Neural cell (in vitro differentiated cells): ENCODE data around the gene LENG9. TPM values are rescaled to one million over a fixed set of nuclear protein-coding genes. Genes with fewer than 3 reads are reported as not detected.

Experiments used
- H2AFZ ChIP-seq: fragments of 200-600, 300-800 bp; sonication (generic), shearing (Covaris generic); 2 replicates; pipeline ENCODE4 v1.6.0; 2014; ENCODE audit warnings: low read depth, mild to moderate bottlenecking, antibody characterized with exemption, low read length, moderate library complexity
- H3F3A ChIP-seq: fragments of 200-600 bp; shearing (Covaris generic); 2 replicates; pipeline ENCODE4 v1.6.1; 2016; ENCODE audit warnings: mild to moderate bottlenecking, moderate library complexity, mixed read lengths, antibody characterized with exemption, low read length; ENCODE audit not compliant: insufficient read depth, poor library complexity, severe bottlenecking
- H3K27ac ChIP-seq: fragments of 200-600, 300-800 bp; sonication (generic), shearing (Covaris generic); 2 replicates; pipeline ENCODE4 v1.5.1; 2014; ENCODE audit warnings: mild to moderate bottlenecking, low read length, moderate library complexity
- H3K27me3 ChIP-seq: fragments of 300-800, 200-600 bp; sonication (generic), shearing (Covaris generic); 2 replicates; pipeline ENCODE4 v1.6.0; 2014; ENCODE audit warnings: mild to moderate bottlenecking, low read depth, low read length, moderate library complexity; ENCODE audit not compliant: insufficient read depth
- H3K36me3 ChIP-seq: fragments of 300-800, 200-600 bp; sonication (generic), shearing (Covaris generic); 2 replicates; pipeline ENCODE4 v1.5.1; 2014; ENCODE audit warnings: mild to moderate bottlenecking, antibody characterized with exemption, low read length, moderate library complexity; ENCODE audit not compliant: insufficient read depth
- H3K4me2 ChIP-seq: fragments of 300-800, 200-600 bp; sonication (generic), shearing (Covaris generic); 2 replicates; pipeline ENCODE4 v1.6.0; 2014; ENCODE audit warnings: mild to moderate bottlenecking, low read length
- H3K4me3 ChIP-seq: fragments of 300-800, 200-600 bp; sonication (generic), shearing (Covaris generic); 2 replicates; pipeline ENCODE4 v1.5.1; 2014; ENCODE audit warnings: mild to moderate bottlenecking, low read length, moderate library complexity
- H3K79me2 ChIP-seq: fragments of 200-600 bp; shearing (Covaris generic); replicated peaks from 2 replicates; pipeline ENCODE4 v1.6.0; 2014; ENCODE audit warnings: mild to moderate bottlenecking, low read length, moderate library complexity; ENCODE audit not compliant: insufficient read depth
- H3K9ac ChIP-seq: fragments of 300-800, 200-600 bp; sonication (generic), shearing (Covaris generic); 2 replicates; pipeline ENCODE4 v1.6.1; 2016; ENCODE audit warnings: mild to moderate bottlenecking, low read length, mixed read lengths
- H3K9me2 ChIP-seq: fragments of 200-600 bp; shearing (Covaris generic); 2 replicates; pipeline ENCODE4 v1.6.1; 2016; ENCODE audit warnings: mild to moderate bottlenecking, low read length, mixed read lengths; ENCODE audit not compliant: insufficient read depth
- H3K9me3 ChIP-seq: fragments of 200-600, 300-800 bp; sonication (generic), shearing (Covaris generic); 2 replicates; pipeline ENCODE4 v1.6.1; 2016; ENCODE audit warnings: mild to moderate bottlenecking, mixed run types, low read length, moderate library complexity, mixed read lengths
- H4K20me1 ChIP-seq: fragments of 200-600 bp; shearing (Covaris generic); 2 replicates; pipeline ENCODE4 v1.6.1; 2016; ENCODE audit warnings: mild to moderate bottlenecking, mixed run types; ENCODE audit not compliant: insufficient read depth
- EP300 ChIP-seq: fragments of 450-650 bp; conservative IDR thresholded peaks from 2 replicates; pipeline ENCODE4 v1.6.1; 2014; ENCODE audit warnings: antibody characterized with exemption, mild to moderate bottlenecking, moderate library complexity; ENCODE audit not compliant: poor library complexity, severe bottlenecking
- EZH2 ChIP-seq: fragments of 200-600, 300-800 bp; shearing (Covaris generic), sonication (generic); IDR thresholded peaks from 2 replicates; pipeline ENCODE4 v1.6.1; 2014; ENCODE audit warnings: antibody characterized with exemption, low read length, borderline replicate concordance, mild to moderate bottlenecking; ENCODE audit not compliant: insufficient read depth, poor library complexity, severe bottlenecking
- MXI1 ChIP-seq: fragments of 450-650 bp; conservative IDR thresholded peaks from 2 replicates; pipeline ENCODE4 v1.6.1; 2014; ENCODE audit warnings: antibody characterized with exemption, mild to moderate bottlenecking; ENCODE audit not compliant: poor library complexity, severe bottlenecking
- POLR2AphosphoS5 ChIP-seq: IDR thresholded peaks from 2 replicates; pipeline ENCODE4 v1.6.1; 2012
- RAD21 ChIP-seq: fragments of 450-650 bp; conservative IDR thresholded peaks from 2 replicates; pipeline ENCODE4 v1.6.1; 2014; ENCODE audit warnings: antibody characterized with exemption, mild to moderate bottlenecking, moderate library complexity
- SMC3 ChIP-seq: fragments of 450-650 bp; conservative IDR thresholded peaks from 2 replicates; pipeline ENCODE4 v1.6.1; 2014; ENCODE audit warnings: antibody characterized with exemption, mild to moderate bottlenecking, moderate library complexity; ENCODE audit not compliant: poor library complexity
- TAF1 ChIP-seq: IDR thresholded peaks from 2 replicates; pipeline ENCODE4 v1.6.1; 2012; ENCODE audit warnings: low read depth
- polyA plus RNA-seq: library from polyadenylated mRNA; depleted of rRNA; stranded (reverse); fragments of >200 nt; gene quantifications from 2 replicates; pipeline ENCODE4 v1.2.3, GENCODE V29; 2014
- TF ChIP-seq, protein P1 (sequence below): IDR thresholded peaks from 2 replicates; pipeline ENCODE4 v1.6.1; 2012; ENCODE audit warnings: borderline replicate concordance
- TF ChIP-seq, protein P2 (sequence below): fragments of 450-650 bp; IDR thresholded peaks from 2 replicates; pipeline ENCODE4 v1.5.1; 2014; ENCODE audit warnings: antibody characterized with exemption, mild to moderate bottlenecking, moderate library complexity; ENCODE audit not compliant: poor library complexity, severe bottlenecking

LENG9 gene
- polyA plus RNA-seq, 1 donor from 2014 or later: 0.58 TPM

DNA sequence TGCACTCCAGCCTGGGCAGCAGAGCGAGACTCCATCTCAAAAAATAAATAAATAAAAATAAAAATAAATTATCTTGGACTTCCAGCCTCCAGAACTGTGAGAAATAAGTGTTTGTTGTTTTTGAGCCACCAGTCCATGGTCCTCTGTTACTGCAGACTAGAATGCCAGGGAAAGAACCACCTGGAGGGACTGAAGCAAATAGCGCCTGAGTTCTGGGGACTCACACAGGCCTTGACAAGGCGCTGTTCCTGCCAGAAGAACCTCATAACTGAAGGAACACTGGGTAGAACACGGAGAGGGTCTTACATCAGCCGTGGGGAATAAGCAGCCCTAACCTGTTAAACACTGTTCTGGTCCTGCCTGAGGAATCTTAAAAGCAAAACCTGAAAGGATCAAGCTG lies 22.9 kb downstream of the LENG9 start:
- no peaks in the 10 kb centered on the region for H3K9me3 ChIP-seq
- no peak overlapping the region for H3K9ac ChIP-seq
- no peak overlapping the region for H3K4me3 ChIP-seq
- no peaks in the 10 kb centered on the region for H3F3A ChIP-seq
- no peak overlapping the region for H3K4me2 ChIP-seq
- no peak overlapping the region for H2AFZ ChIP-seq
- H4K20me1 ChIP-seq: no peaks in the 10 kb centered on the region
- TF ChIP-seq MXI1 (no peak), TAF1 (no peak), EZH2 (no peak), SMC3 (no peak), EP300 (no peak), RAD21 (no peak), POLR2AphosphoS5 (no peak)
- TF ChIP-seq, protein P1, sequence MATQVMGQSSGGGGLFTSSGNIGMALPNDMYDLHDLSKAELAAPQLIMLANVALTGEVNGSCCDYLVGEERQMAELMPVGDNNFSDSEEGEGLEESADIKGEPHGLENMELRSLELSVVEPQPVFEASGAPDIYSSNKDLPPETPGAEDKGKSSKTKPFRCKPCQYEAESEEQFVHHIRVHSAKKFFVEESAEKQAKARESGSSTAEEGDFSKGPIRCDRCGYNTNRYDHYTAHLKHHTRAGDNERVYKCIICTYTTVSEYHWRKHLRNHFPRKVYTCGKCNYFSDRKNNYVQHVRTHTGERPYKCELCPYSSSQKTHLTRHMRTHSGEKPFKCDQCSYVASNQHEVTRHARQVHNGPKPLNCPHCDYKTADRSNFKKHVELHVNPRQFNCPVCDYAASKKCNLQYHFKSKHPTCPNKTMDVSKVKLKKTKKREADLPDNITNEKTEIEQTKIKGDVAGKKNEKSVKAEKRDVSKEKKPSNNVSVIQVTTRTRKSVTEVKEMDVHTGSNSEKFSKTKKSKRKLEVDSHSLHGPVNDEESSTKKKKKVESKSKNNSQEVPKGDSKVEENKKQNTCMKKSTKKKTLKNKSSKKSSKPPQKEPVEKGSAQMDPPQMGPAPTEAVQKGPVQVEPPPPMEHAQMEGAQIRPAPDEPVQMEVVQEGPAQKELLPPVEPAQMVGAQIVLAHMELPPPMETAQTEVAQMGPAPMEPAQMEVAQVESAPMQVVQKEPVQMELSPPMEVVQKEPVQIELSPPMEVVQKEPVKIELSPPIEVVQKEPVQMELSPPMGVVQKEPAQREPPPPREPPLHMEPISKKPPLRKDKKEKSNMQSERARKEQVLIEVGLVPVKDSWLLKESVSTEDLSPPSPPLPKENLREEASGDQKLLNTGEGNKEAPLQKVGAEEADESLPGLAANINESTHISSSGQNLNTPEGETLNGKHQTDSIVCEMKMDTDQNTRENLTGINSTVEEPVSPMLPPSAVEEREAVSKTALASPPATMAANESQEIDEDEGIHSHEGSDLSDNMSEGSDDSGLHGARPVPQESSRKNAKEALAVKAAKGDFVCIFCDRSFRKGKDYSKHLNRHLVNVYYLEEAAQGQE: no peak
- TF ChIP-seq, protein P2, sequence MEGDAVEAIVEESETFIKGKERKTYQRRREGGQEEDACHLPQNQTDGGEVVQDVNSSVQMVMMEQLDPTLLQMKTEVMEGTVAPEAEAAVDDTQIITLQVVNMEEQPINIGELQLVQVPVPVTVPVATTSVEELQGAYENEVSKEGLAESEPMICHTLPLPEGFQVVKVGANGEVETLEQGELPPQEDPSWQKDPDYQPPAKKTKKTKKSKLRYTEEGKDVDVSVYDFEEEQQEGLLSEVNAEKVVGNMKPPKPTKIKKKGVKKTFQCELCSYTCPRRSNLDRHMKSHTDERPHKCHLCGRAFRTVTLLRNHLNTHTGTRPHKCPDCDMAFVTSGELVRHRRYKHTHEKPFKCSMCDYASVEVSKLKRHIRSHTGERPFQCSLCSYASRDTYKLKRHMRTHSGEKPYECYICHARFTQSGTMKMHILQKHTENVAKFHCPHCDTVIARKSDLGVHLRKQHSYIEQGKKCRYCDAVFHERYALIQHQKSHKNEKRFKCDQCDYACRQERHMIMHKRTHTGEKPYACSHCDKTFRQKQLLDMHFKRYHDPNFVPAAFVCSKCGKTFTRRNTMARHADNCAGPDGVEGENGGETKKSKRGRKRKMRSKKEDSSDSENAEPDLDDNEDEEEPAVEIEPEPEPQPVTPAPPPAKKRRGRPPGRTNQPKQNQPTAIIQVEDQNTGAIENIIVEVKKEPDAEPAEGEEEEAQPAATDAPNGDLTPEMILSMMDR: no peak
- no peaks in the 10 kb centered on the region for H3K36me3 ChIP-seq
- no peaks in the 10 kb centered on the region for H3K9me2 ChIP-seq
- H3K27ac ChIP-seq: no peak overlapping the region
- no peaks in the 10 kb centered on the region for H3K27me3 ChIP-seq
- H3K79me2 ChIP-seq: no peaks in the 10 kb centered on the region

GRCh38 chr19:54439174-54439851 lies 24.3 kb downstream of the LENG9 start:
- H3K4me2 ChIP-seq: no peak overlapping the region
- H3K27me3 ChIP-seq: no peaks in the 10 kb centered on the region
- H2AFZ ChIP-seq: no peak overlapping the region
- H3K9me3 ChIP-seq: no peaks in the 10 kb centered on the region
- H3K27ac ChIP-seq: no peak overlapping the region
- H3F3A ChIP-seq: no peaks in the 10 kb centered on the region
- H3K79me2 ChIP-seq: no peaks in the 10 kb centered on the region
- TF ChIP-seq, protein P2: peak; percentile 63
- TF ChIP-seq EP300: no peak
- TF ChIP-seq MXI1: no peak
- TF ChIP-seq TAF1: no peak
- TF ChIP-seq, protein P1: no peak
- peak; percentile 20 for TF ChIP-seq SMC3
- no peak for TF ChIP-seq POLR2AphosphoS5
- TF ChIP-seq RAD21: peak; percentile 44
- no peak for TF ChIP-seq EZH2
- H3K36me3 ChIP-seq: no peaks in the 10 kb centered on the region
- H4K20me1 ChIP-seq: no peaks in the 10 kb centered on the region
- no peak overlapping the region for H3K4me3 ChIP-seq
- no peak overlapping the region for H3K9ac ChIP-seq
- H3K9me2 ChIP-seq: no peaks in the 10 kb centered on the region
